Stimulated activated naive CD8-positive, alpha-beta T cell treated with anti-CD3 and anti-CD28 coated beads, Interleukin-15, amount 100 ng/mL, for 72 hours (primary cell): ENCODE measurements around the gene TPD52L3.

Experiments
- ATAC-seq: fragments of 150-1000 bp; cut with Tn5 transposase; 2 replicates; pipeline ENCODE4 v1.10.0; 2021; ENCODE audit warnings: mild to moderate bottlenecking, moderate library complexity
- DNase-seq, 2 donors: peaks; one replicate each; pipeline ENCODE4 v3.0.0; 2021 to 2022
- H3K27ac Mint-ChIP-seq, 2 donors: one replicate each; pipeline ENCODE4 v1.8.0; 2022; ENCODE audit warnings: mild to moderate bottlenecking in 2 of 2, mixed read lengths in 2 of 2, moderate library complexity in 2 of 2
- H3K27me3 Mint-ChIP-seq: one replicate; pipeline ENCODE4 v1.8.0; 2022; ENCODE audit warnings: mixed read lengths
- H3K4me1 Mint-ChIP-seq: one replicate; pipeline ENCODE4 v1.8.0; 2022; ENCODE audit warnings: mild to moderate bottlenecking, mixed read lengths
- H3K4me3 Mint-ChIP-seq, 2 donors: one replicate each; pipeline ENCODE4 v1.8.0; 2022; ENCODE audit warnings: mild to moderate bottlenecking in 2 of 2, mixed read lengths in 2 of 2, moderate library complexity in 1 of 2
- H3K9me3 Mint-ChIP-seq, 2 donors: one replicate each; pipeline ENCODE4 v1.8.0; 2022; ENCODE audit warnings: mixed read lengths in 2 of 2

Gene TPD52L3

DNA sequence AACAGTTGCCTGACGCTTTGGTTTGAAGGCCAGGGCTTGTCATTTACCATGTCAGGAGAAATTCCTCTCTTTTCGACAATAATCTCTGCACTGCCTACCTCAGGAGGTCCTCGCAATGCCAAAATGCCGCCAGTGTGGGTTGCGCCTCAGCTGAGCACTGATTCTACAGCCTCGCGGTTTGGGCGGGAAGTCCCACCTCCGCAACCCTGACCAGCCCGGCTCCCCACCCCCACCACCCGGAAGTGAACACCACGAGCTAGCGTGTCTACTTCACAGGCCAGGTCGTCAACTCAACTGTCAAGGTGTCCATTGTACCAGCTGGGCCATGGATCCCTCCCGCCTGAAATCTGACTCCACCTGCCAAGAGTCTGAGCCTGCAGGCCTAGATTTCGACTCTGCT lies at the start of gene TPD52L3:
Gene TPD52L3, plus strand, starts transcription at position 273 of the 400 bp plus-strand sequence. CDS start 221 bp downstream, outside the sequence.
- peaks cover 14% of the 10 kb centered on the region for H3K27me3 Mint-ChIP-seq
- DNase-seq = no peak
- peaks cover 5 to 7% of the 10 kb centered on the region in 2 donors for H3K9me3 Mint-ChIP-seq
- H3K4me1 Mint-ChIP-seq = no peaks in the 10 kb centered on the region
- H3K4me3 Mint-ChIP-seq = no peak within 1 kb of the TSS
- no peak for ATAC-seq
- peak within 1 kb of the TSS in 1 of 2 donors; percentile 26 for H3K27ac Mint-ChIP-seq

- no peak overlapping the region for H3K4me3 Mint-ChIP-seq
- no peaks in the 10 kb centered on the region for H3K4me1 Mint-ChIP-seq
- peaks cover 21% of the 10 kb centered on the region for H3K27me3 Mint-ChIP-seq
- H3K9me3 Mint-ChIP-seq = peaks cover 0 to under 1% of the 10 kb centered on the region in 2 donors
- ATAC-seq (no peak), DNase-seq (no peak)
- H3K27ac Mint-ChIP-seq = no peak overlapping the region
These were observed 26.3 kb upstream of the TPD52L3 start for GRCh38 chr9:6301858-6302257.

DNA sequence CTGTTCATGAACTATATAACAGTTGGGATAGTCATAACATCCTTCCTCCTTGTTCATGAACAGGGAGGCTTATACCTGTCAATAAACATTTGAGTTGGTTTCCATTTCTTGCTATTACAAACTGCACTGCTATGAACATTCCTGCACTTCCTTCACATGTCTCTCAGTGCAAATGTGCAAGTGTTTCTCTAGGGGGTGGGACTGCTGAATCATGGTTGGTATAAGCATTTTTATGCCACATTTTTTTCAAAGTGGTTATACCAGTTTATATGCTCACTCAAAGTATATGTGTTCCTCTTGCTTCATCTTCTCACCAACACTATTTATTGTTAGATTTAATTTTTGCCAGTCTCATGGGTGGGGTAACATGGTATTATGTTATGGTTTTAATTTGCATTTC lies 25.8 kb upstream of the TPD52L3 start:
- Mint-ChIP-seq H3K9me3 (no peaks in the 10 kb centered on the region), H3K4me3 (no peak overlapping the region), H3K27ac (no peak overlapping the region), H3K27me3 (peaks cover 21% of the 10 kb centered on the region), H3K4me1 (no peaks in the 10 kb centered on the region)
- ATAC-seq (no peak), DNase-seq (no peak)

DNA sequence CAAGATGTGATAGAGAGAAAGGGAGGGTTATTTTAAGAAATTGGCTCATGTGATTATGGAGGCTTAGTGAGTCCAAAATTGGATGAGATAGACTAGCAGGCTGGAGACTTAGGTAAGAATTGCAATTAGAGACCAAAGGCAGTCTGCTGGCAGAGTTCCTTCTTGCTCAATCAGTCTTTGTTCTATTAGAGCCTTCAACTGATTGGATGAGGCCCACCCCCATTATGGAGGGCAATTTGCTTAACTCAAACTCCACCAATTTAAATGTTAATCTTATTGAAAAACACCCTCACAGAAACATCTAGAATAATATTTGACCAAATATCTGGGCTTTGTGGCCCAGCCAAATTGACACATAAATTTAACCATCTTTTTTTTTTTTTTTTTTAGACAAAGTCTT lies 23.9 kb upstream of the TPD52L3 start:
- DNase-seq = no peak
- no peak for ATAC-seq
- Mint-ChIP-seq H3K4me1 (no peaks in the 10 kb centered on the region), H3K27me3 (peaks cover 15% of the 10 kb centered on the region), H3K27ac (no peak overlapping the region), H3K4me3 (no peak overlapping the region), H3K9me3 (no peaks in the 10 kb centered on the region)

- ATAC-seq = peak; percentile 50
- H3K27me3 Mint-ChIP-seq = peaks cover 15% of the 10 kb centered on the region
These were observed 22.1 kb upstream of the TPD52L3 start for GRCh38 chr9:6305954-6306563.

GRCh38 chr9:6307551-6308096 lies 20.6 kb upstream of the TPD52L3 start:
- Mint-ChIP-seq H3K27ac (no peak overlapping the region), H3K4me3 (no peak overlapping the region), H3K9me3 (no peaks in the 10 kb centered on the region), H3K4me1 (no peaks in the 10 kb centered on the region), H3K27me3 (peaks cover 15% of the 10 kb centered on the region)
- ATAC-seq (no peak), DNase-seq (no peak)

More at GRCh38 chr9:6305954-6306563, 22.1 kb upstream of the TPD52L3 start:
- Mint-ChIP-seq H3K27ac (no peak overlapping the region), H3K4me1 (no peaks in the 10 kb centered on the region), H3K4me3 (no peak overlapping the region), H3K9me3 (no peaks in the 10 kb centered on the region)
- DNase-seq = no peak

- Mint-ChIP-seq H3K4me3 (no peak overlapping the region), H3K9me3 (peaks cover 18 to 21% of the 10 kb centered on the region in 2 donors), H3K27ac (no peak overlapping the region), H3K27me3 (peaks cover 7% of the 10 kb centered on the region), H3K4me1 (no peaks in the 10 kb centered on the region)
- no peak for DNase-seq
- no peak for ATAC-seq
These were observed 2.9 kb downstream of the TPD52L3 start for GRCh38 chr9:6330958-6331634.

GRCh38 chr9:6334305-6334704 lies 6.1 kb downstream of the TPD52L3 start:
- peaks cover 25 to 28% of the 10 kb centered on the region in 2 donors for H3K9me3 Mint-ChIP-seq
- no peak overlapping the region for H3K27ac Mint-ChIP-seq
- H3K4me1 Mint-ChIP-seq = no peaks in the 10 kb centered on the region

GRCh38 chr9:6348766-6349165 lies 20.6 kb downstream of the TPD52L3 start:
- DNase-seq = no peak
- H3K27me3 Mint-ChIP-seq = peaks cover 21% of the 10 kb centered on the region
- peaks cover under 1% of the 10 kb centered on the region for H3K4me1 Mint-ChIP-seq
- H3K4me3 Mint-ChIP-seq = no peak overlapping the region
- no peaks in the 10 kb centered on the region for H3K9me3 Mint-ChIP-seq
- no peak for ATAC-seq
- no peak overlapping the region for H3K27ac Mint-ChIP-seq

More at GRCh38 chr9:6334305-6334704, 6.1 kb downstream of the TPD52L3 start:
- Mint-ChIP-seq H3K4me3 (no peak overlapping the region), H3K27me3 (peaks cover 31% of the 10 kb centered on the region)
- no peak for ATAC-seq
- no peak for DNase-seq

DNA sequence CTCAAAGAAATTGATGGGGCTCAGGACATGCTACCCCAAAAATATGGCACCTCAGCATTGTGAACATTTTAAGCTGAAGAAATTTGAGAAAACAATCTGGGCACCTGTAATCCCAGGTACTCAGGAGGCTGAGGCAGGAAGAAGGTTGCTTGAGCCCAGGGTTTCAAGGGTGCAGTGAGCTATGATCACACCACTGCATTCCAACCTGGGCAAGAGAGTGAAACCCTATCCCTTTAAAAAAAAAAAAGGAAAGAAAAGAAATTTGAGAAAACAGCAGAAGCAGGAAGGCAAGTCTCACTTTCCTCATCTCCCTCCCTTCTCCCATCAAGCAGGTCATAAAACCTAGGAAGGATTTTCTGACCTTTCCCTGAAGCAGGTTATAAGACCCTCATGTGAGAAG lies 23.6 kb downstream of the TPD52L3 start:
- Mint-ChIP-seq H3K27me3 (peaks cover 19% of the 10 kb centered on the region), H3K27ac (no peak overlapping the region), H3K4me1 (peaks cover 15% of the 10 kb centered on the region), H3K9me3 (no peaks in the 10 kb centered on the region), H3K4me3 (no peak overlapping the region)
- no peak for ATAC-seq
- DNase-seq = no peak

DNA sequence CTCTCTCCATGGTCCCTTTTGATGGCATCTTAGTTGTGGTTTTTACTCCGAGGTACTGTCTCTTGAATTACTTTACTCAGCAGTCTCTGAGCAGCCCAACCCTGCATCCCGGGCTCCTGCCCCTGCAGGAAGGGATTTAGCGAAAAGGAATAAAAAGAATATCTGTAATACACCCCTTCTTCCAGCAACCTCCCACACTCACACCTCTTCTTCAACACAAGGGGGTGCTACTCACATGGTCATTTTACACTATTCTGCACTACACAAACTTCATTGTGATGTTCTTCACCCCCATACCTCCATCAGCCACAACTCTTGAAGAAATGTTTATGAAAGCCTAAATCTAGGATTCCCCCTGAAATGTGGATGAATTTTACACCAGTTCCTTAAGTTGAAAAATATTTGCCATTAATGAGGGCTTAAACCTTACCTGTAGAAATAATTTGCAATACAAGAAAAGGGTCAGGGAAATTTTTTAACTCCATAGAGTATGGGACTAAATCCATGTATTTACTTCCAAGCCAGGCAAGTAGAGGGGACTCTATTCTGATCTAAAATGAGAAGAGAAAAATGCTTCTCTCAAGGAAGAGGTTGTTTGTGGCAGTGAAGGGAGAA lies 26.0 kb downstream of the TPD52L3 start:
- no peaks in the 10 kb centered on the region for H3K9me3 Mint-ChIP-seq
- DNase-seq = peak; percentile 26 to 27
- H3K4me1 Mint-ChIP-seq = peaks cover 15% of the 10 kb centered on the region
- peak; percentile 92 for ATAC-seq
- no peak overlapping the region for H3K4me3 Mint-ChIP-seq
- peaks cover 14% of the 10 kb centered on the region for H3K27me3 Mint-ChIP-seq
- peak overlapping the region in 1 of 2 donors; percentile 89 for H3K27ac Mint-ChIP-seq

DNA sequence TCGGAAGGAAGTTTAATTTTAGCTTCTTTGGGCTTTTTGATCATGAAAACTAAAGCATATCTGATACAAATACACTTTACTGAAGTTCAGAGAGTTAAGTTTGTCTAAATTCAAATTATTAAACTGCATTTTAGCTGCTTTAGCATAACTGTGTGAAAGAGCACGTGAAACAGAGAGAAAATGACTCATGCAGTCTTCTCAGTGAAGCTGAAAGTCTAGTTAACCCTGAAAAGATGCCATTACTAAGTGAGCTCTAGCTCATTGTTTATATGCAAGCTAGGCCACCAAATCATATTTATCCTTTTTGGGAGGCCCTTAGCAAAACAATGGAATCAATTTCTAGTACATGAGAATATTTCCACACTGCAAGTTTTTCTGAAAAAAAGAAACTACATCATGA lies 27.6 kb downstream of the TPD52L3 start:
- peak; percentile 59 for ATAC-seq
- no peak for DNase-seq
- Mint-ChIP-seq H3K4me1 (peaks cover 15% of the 10 kb centered on the region), H3K4me3 (no peak overlapping the region), H3K9me3 (no peaks in the 10 kb centered on the region), H3K27me3 (peaks cover 9% of the 10 kb centered on the region), H3K27ac (no peak overlapping the region)

GRCh38 chr9:6356441-6356840 lies 28.3 kb downstream of the TPD52L3 start:
- no peak for DNase-seq
- Mint-ChIP-seq H3K9me3 (no peaks in the 10 kb centered on the region), H3K27ac (no peak overlapping the region), H3K4me1 (peaks cover 15% of the 10 kb centered on the region), H3K4me3 (no peak overlapping the region), H3K27me3 (peaks cover 10% of the 10 kb centered on the region)
- ATAC-seq = no peak

DNA sequence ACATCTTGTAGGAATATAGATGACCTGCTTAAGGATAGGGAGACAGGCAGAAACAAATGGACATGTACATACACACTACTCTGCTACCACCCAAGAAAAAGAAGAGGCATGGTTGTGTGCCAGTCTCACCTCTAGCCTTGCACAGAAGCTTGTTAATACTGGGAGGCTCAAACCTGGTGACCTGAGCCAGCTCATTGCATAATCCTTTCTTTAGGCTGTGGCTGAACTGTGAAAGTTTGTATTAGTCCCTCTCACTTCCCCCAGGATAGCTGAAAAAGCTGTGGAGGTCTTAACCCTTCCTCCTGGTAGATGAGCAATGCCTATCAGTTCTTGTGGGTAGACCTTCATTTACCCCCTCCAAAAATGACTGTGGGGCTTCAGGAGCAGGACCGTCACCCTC lies 28.7 kb downstream of the TPD52L3 start:
- H3K27ac Mint-ChIP-seq = no peak overlapping the region
- no peak for DNase-seq
- no peak for ATAC-seq
- H3K9me3 Mint-ChIP-seq = no peaks in the 10 kb centered on the region
- peaks cover 15% of the 10 kb centered on the region for H3K4me1 Mint-ChIP-seq
- peaks cover 14% of the 10 kb centered on the region for H3K27me3 Mint-ChIP-seq
- no peak overlapping the region for H3K4me3 Mint-ChIP-seq

DNA sequence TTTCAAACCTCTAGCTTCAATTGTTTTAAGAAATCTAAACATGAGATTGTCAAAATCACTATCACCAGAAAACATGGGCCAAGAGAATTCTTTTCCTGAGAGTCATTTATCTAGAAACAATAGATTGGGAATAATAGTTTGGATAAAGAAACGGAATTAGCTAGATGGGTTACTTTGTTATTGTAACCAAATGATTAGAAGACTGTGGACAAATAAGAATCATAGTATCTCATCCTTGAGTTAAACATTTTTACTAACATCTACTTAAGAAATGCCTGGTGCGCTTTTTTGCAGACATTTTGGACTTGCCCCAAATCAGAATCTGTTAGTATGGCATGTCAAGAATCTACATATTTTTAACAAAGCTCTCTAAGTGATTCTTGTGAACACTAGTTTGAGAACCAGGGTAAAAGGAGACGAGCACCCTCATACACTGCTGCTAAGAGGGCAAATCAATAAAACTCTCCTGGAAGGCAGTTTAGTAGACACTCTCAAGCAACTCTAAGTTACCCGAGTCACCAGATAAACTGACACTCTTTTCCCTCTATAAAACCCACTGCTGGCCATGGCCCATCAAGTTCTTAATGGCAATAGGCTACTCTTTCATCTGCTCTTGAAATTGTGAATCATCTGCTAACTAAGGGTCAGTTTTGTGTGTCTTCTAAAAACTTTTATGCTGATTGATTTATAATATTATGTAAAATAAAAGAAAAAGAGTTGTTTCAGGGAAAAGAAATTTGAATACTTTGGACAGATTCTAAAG lies 39.1 kb downstream of the TPD52L3 start:
- Mint-ChIP-seq H3K9me3 (peaks cover 10 to 14% of the 10 kb centered on the region in 2 donors), H3K27me3 (peaks cover 1% of the 10 kb centered on the region), H3K27ac (no peak overlapping the region), H3K4me3 (no peak overlapping the region), H3K4me1 (no peaks in the 10 kb centered on the region)
- DNase-seq = no peak
- no peak for ATAC-seq
